NB4 (cell line): Measurements from ENCODE around the gene ZCCHC7.

Experiments
- DNase-seq: peaks from one replicate; pipeline ENCODE4 v3.0.0; 2010; ENCODE audit warnings: low read depth
- H3K4me3 ChIP-seq: one replicate; pipeline ENCODE4 v1.5.1; 2011; ENCODE audit warnings: mild to moderate bottlenecking, low read depth, low read length, moderate library complexity
- CTCF ChIP-seq: IDR thresholded peaks from one replicate; pipeline ENCODE4 v1.5.1; 2012; ENCODE audit warnings: low read depth, low read length
- MYC ChIP-seq: IDR thresholded peaks from 2 replicates; pipeline ENCODE4 v1.6.1; 2011; ENCODE audit warnings: low read depth, low read length
- POLR2A ChIP-seq: IDR thresholded peaks from 2 replicates; pipeline ENCODE4 v1.6.1; 2011; ENCODE audit warnings: mild to moderate bottlenecking; ENCODE audit not compliant: insufficient read length; ENCODE audit errors: extremely low read depth
- TF ChIP-seq, protein P1 (sequence below): IDR thresholded peaks from 2 replicates; pipeline ENCODE4 v1.6.1; 2011; ENCODE audit warnings: low read depth, low read length

The ZCCHC7 gene

DNA sequence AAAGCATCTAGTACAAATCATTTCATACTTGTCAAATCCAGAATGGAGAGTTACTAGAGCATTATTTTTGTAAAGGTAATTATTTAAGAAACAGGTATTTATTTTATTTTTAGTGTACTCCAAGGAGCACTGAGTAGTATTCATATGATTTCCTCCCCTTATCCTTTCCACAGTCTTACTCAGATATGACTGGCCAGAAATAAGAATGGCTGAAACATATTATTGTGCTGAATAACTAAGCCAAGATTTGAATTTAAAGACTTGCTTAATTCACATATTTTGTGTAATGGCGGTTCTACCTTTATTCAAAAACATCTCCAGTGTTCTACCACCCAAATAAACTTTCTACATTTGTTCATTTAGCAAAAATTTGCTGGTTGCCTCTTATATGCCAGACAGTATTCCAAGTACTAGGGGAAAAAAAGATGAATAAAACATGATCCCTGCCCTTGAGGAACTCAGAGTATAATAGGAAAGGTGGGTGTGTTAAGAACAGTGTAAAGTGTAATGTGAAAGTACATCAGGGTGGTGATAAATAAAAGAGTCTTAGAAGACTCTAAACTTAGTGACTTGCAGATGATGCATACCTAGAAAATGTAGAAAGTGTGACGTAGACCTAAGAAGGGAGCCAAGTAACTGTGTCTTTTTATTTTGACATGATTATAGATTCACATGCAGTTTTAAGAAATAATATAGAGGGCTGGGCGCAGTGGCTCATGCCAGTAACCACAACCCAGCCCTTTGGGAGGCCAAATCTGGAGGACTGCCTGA, 191.7 kb downstream of the ZCCHC7 start:
- TF ChIP-seq, protein P1, sequence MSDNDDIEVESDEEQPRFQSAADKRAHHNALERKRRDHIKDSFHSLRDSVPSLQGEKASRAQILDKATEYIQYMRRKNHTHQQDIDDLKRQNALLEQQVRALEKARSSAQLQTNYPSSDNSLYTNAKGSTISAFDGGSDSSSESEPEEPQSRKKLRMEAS, result no peak
- TF ChIP-seq CTCF, result no peak
- TF ChIP-seq POLR2A, result no peak
- TF ChIP-seq MYC, result no peak
- no peak overlapping the region for H3K4me3 ChIP-seq
- no peak for DNase-seq

DNA sequence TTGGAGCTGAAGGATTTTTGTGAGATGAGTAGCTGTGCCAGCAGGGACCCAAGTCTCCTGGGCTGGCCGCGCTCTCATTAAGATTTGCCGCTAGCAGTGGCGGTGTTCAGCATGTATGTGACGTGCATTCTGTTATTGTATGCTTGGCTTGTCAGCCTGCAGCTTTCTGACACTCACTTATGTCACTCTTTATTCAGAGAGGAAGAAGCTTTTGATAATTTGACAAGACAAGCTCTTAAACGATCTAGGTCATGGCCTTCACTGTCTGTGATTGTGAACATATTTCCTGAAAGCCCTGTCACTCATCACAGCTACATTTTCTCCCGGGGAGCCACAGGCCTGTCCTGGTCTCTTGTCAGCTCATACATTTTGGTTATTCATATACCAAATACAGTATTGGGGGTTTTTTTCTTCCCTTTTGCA, 203.9 kb downstream of the ZCCHC7 start:
- DNase-seq, result peak; percentile 58
- no peak overlapping the region for H3K4me3 ChIP-seq
- TF ChIP-seq, protein P1, result no peak
- no peak for TF ChIP-seq CTCF

DNA sequence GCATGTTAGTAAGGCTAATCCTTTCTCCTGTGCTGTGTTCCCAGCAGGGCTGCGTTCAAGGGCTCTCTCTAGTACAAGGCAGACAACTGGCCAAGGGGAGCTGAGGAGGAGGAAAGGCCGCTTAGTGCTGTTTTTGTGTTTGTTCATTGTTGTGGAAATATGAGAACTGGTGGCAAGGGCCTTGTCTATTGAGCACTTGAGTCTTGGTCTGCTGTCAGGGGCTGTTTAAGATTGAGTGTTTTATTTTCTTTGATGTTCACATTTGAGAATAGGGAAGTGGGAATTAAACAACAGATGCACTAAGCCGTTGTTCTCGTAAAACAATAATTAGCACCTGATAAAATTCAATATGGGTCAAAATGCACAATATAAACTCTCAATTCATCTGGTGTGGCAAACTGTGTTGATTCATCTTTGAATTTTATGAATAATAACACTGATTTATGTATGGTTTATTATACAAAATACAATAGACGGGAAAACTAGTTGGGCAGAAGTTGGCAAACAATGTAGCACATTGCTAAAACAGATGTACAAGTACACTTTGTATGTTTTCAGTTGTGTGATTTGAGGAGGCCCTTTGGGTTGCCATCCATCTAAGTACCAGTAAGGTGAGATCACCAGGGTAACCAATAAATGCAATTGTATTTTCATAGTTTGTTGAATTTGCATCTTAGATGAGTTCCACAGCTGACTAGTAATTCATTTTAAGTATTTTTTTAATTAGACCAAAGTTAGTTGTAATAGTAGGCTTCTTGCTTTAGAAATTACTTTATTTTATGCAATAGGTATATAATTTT, 204.5 kb downstream of the ZCCHC7 start:
- TF ChIP-seq POLR2A (no peak), CTCF (no peak), MYC (no peak)
- TF ChIP-seq, protein P1, result no peak
- DNase-seq, result peak; percentile 15
- no peak overlapping the region for H3K4me3 ChIP-seq

- H3K4me3 ChIP-seq, result no peak overlapping the region
- no peak for DNase-seq
- TF ChIP-seq MYC (no peak), CTCF (no peak), POLR2A (no peak)
- TF ChIP-seq, protein P1, result no peak
Observed at GRCh38 chr9:37325778-37326177, 205.4 kb downstream of the ZCCHC7 start.

GRCh38 chr9:37327553-37327952, 207.2 kb downstream of the ZCCHC7 start:
- TF ChIP-seq CTCF (no peak), POLR2A (no peak), MYC (no peak)
- TF ChIP-seq, protein P1, result no peak
- H3K4me3 ChIP-seq, result no peak overlapping the region
- no peak for DNase-seq
